H1 (cell line): ENCODE data around the gene FBLN2. TPM values are rescaled to one million over a fixed set of nuclear protein-coding genes. Genes with fewer than 3 reads are reported as not detected.

Source experiments
- CTCF ChIA-PET: fragments of 300-600 bp; sonication (Branson Sonifier 250); formaldehyde crosslinking; loops from one replicate; lab custom pipeline; 2021; ENCODE audit not compliant: partially characterized antibody; lab: Charles Lee
- POLR2A ChIA-PET: fragments of 300-600 bp; sonication (Branson Sonifier 250); formaldehyde crosslinking; loops from one replicate; lab custom pipeline; 2021; ENCODE audit warnings: inconsistent platforms; ENCODE audit not compliant: partially characterized antibody; lab: Charles Lee
- DNase-seq, 2 experiments: peaks; one replicate each; pipeline versions ENCODE4 v3.0.0 to v3.0.0-alpha.2; 2010 to 2022; ENCODE audit warnings: low spot score in 2 of 2, low read depth in 1 of 2, mixed read lengths in 1 of 2
- FAIRE-seq: peaks from 2 replicates; lab custom pipeline; 2011; peaks lifted over from hg19 to GRCh38; lab: Jason Lieb, UNC
- H2AFZ ChIP-seq: 2 replicates; pipeline ENCODE4 v1.8.1; 2012; ENCODE audit warnings: low read length, inconsistent platforms
- H2AK5ac ChIP-seq: 2 replicates; pipeline ENCODE4 v1.6.1; 2013; ENCODE audit warnings: low read depth, low read length
- H2BK120ac ChIP-seq: replicated peaks from 2 replicates; pipeline ENCODE3; 2013; ENCODE audit warnings: low read depth, low read length, inconsistent platforms
- H2BK12ac ChIP-seq: 2 replicates; pipeline ENCODE4 v1.6.1; 2013; ENCODE audit warnings: low read depth, low read length
- H2BK15ac ChIP-seq: 2 replicates; pipeline ENCODE4 v1.6.1; 2013; ENCODE audit warnings: low read length
- H2BK20ac ChIP-seq: 2 replicates; pipeline ENCODE4 v1.6.1; 2013; ENCODE audit warnings: low read length
- H2BK5ac ChIP-seq: 2 replicates; pipeline ENCODE4 v1.6.1; 2013; ENCODE audit warnings: low read depth, low read length
- H3K14ac ChIP-seq: 2 replicates; pipeline ENCODE4 v1.6.1; 2013; ENCODE audit warnings: inconsistent platforms; ENCODE audit not compliant: insufficient read length
- H3K18ac ChIP-seq: 2 replicates; pipeline ENCODE4 v1.6.1; 2013; ENCODE audit warnings: low read length; ENCODE audit errors: extremely low read depth
- H3K23ac ChIP-seq: 2 replicates; pipeline ENCODE4 v1.6.1; 2013; ENCODE audit warnings: inconsistent platforms; ENCODE audit not compliant: insufficient read length
- H3K23me2 ChIP-seq: 2 replicates; pipeline ENCODE4 v1.6.1; 2013; ENCODE audit warnings: low read depth, low read length
- H3K27ac ChIP-seq: 2 replicates; pipeline ENCODE4 v1.6.1; 2011; ENCODE audit warnings: low read depth, low read length, inconsistent platforms
- H3K27me3 ChIP-seq, 4 experiments: replicated peaks in 1 of 4; 1 replicate in 1 of 4; 2 replicates in 3 of 4; pipeline versions ENCODE4 v1.6.1 to v1.8.1; 2011 to 2013; ENCODE audit warnings: low read length in 3 of 4, mild to moderate bottlenecking in 3 of 4, inconsistent platforms in 2 of 4, mixed read lengths in 2 of 4, moderate library complexity in 1 of 4; ENCODE audit not compliant: control insufficient read depth in 3 of 4, insufficient read depth in 3 of 4; ENCODE audit errors: extremely low read depth in 1 of 4
- H3K36me3 ChIP-seq, 4 experiments: 2 replicates each; pipeline versions ENCODE4 v1.6.1 to v1.8.1; 2011 to 2013; ENCODE audit warnings: mild to moderate bottlenecking in 4 of 4, low read length in 3 of 4, moderate library complexity in 2 of 4, control low read depth in 1 of 4, inconsistent platforms in 1 of 4; ENCODE audit not compliant: insufficient read depth in 4 of 4, control insufficient read depth in 2 of 4
- H3K4ac ChIP-seq: replicated peaks from 2 replicates; pipeline ENCODE3; 2013; ENCODE audit warnings: low read length, low read depth, mixed read lengths, inconsistent platforms; ENCODE audit not compliant: insufficient read length
- H3K4me1 ChIP-seq, 4 experiments: replicated peaks in 1 of 4; 1 replicate in 1 of 4; 2 replicates in 3 of 4; pipeline versions ENCODE4 v1.6.1 to v1.8.1; 2011 to 2013; ENCODE audit warnings: low read length in 3 of 4, inconsistent platforms in 2 of 4, mixed read lengths in 1 of 4; ENCODE audit not compliant: insufficient read depth in 4 of 4, control insufficient read depth in 3 of 4
- H3K4me2 ChIP-seq, 2 experiments: 2 replicates each; pipeline versions ENCODE4 v1.6.1 to v1.8.1; 2011 to 2013; ENCODE audit warnings: low read depth in 2 of 2, low read length in 2 of 2, control low read depth in 1 of 2, inconsistent platforms in 1 of 2, mild to moderate bottlenecking in 1 of 2; ENCODE audit not compliant: insufficient read depth in 1 of 2
- H3K4me3 ChIP-seq, 4 experiments: fragments of 200-600, 300-600 bp in 1 of 4; sonication (generic), shearing (Covaris generic), sonication (Bioruptor Twin) in 1 of 4; 2 replicates each; pipeline versions ENCODE4 v1.5.1 to v1.8.1; 2011 to 2016; ENCODE audit warnings: low read length in 4 of 4, low read depth in 3 of 4, control low read depth in 2 of 4, inconsistent platforms in 2 of 4, mild to moderate bottlenecking in 2 of 4, mixed read lengths in 1 of 4, moderate library complexity in 1 of 4; ENCODE audit not compliant: insufficient read depth in 2 of 4; ENCODE audit errors: extremely low read depth in 1 of 4
- H3K56ac ChIP-seq: replicated peaks from 2 replicates; pipeline ENCODE3; 2013; ENCODE audit warnings: low read depth, mild to moderate bottlenecking, mixed read lengths, low read length, inconsistent platforms; ENCODE audit not compliant: insufficient read length
- H3K79me1 ChIP-seq: 2 replicates; pipeline ENCODE4 v1.6.1; 2013; ENCODE audit warnings: low read depth, low read length, control low read depth
- H3K79me2 ChIP-seq, 2 experiments: 2 replicates each; pipeline versions ENCODE4 v1.6.1 to v1.8.1; 2012 to 2013; ENCODE audit warnings: low read length in 2 of 2, mild to moderate bottlenecking in 2 of 2, inconsistent platforms in 1 of 2; ENCODE audit not compliant: insufficient read depth in 2 of 2, control insufficient read depth in 1 of 2
- H3K9ac ChIP-seq, 4 experiments: replicated peaks in 1 of 4; 1 replicate in 1 of 4; 2 replicates in 3 of 4; pipeline versions ENCODE4 v1.6.1 to v1.8.1; 2011 to 2013; ENCODE audit warnings: low read depth in 3 of 4, low read length in 3 of 4, control low read depth in 2 of 4, mild to moderate bottlenecking in 2 of 4, moderate library complexity in 2 of 4, inconsistent platforms in 1 of 4; ENCODE audit errors: extremely low read depth in 1 of 4
- H3K9me3 ChIP-seq, 2 experiments: 2 replicates each; pipeline versions ENCODE4 v1.6.1 to v1.8.1; 2012 to 2013; ENCODE audit warnings: mild to moderate bottlenecking in 2 of 2, moderate library complexity in 2 of 2, control low read depth in 1 of 2, inconsistent platforms in 1 of 2, low read depth in 1 of 2, low read length in 1 of 2, mixed read lengths in 1 of 2; ENCODE audit not compliant: insufficient read depth in 2 of 2
- H4K20me1 ChIP-seq, 2 experiments: replicated peaks in 1 of 2; 2 replicates each; pipeline versions ENCODE3 to v1.8.1; 2011 to 2013; ENCODE audit warnings: inconsistent platforms in 2 of 2, low read length in 2 of 2, mild to moderate bottlenecking in 1 of 2; ENCODE audit not compliant: insufficient read depth in 2 of 2, control insufficient read depth in 1 of 2
- H4K5ac ChIP-seq: 2 replicates; pipeline ENCODE4 v1.6.1; 2013; ENCODE audit warnings: low read length, low read depth, mixed read lengths, inconsistent platforms; ENCODE audit not compliant: insufficient read length
- H4K8ac ChIP-seq: 2 replicates; pipeline ENCODE4 v1.8.0; 2013; ENCODE audit warnings: mild to moderate bottlenecking, moderate library complexity, low read length, inconsistent platforms; ENCODE audit not compliant: insufficient read depth; ENCODE audit errors: extremely low read depth
- H4K91ac ChIP-seq: replicated peaks from 2 replicates; pipeline ENCODE3; 2013; ENCODE audit warnings: low read length, mixed read lengths, inconsistent platforms; ENCODE audit not compliant: insufficient read length
- CEBPB ChIP-seq: IDR thresholded peaks from 2 replicates; pipeline ENCODE4 v1.6.1; 2012; ENCODE audit warnings: low read depth, low read length
- RFX5 ChIP-seq: IDR thresholded peaks from 2 replicates; pipeline ENCODE4 v1.6.1; 2011; ENCODE audit warnings: low read depth, low read length, improper control_type of control experiment, borderline replicate concordance
- WGBS, 2 experiments: shearing (Covaris generic) in 1 of 2; methylation state at CpG; one replicate each; pipeline versions ENCODE4 v1.1.6 to v1.1.7; 2013 to 2015; ENCODE audit warnings: low lambda C conversion rate in 2 of 2, mixed read lengths in 2 of 2, inconsistent platforms in 1 of 2, low coverage in 1 of 2, missing lambda C conversion rate in 1 of 2; ENCODE audit not compliant: insufficient replicate concordance in 2 of 2, insufficient coverage in 1 of 2, insufficient read length in 1 of 2; ENCODE audit errors: extremely low coverage in 1 of 2, missing lambda C conversion rate in 1 of 2; 5-methylcytosine and 5-hydroxymethylcytosine counted together
- polyA plus RNA-seq, 7 experiments: library from polyadenylated mRNA; depleted of rRNA in 3 of 7; stranded (reverse) in 5 of 7; unstranded in 2 of 7; fragments of >200 nt in 5 of 7; fragments of 200-250 nt in 2 of 7; gene quantifications; 1 replicate in 5 of 7; 2 replicates in 1 of 7; 4 replicates in 1 of 7; pipeline versions ENCODE4 v1.2.1 to v1.2.3, GENCODE V29; 2011 to 2013; ENCODE audit warnings: missing spikeins in 2 of 7, mixed read lengths in 2 of 7
- total RNA-seq: library from RNA; stranded (reverse); fragmentation: NEBNext Ultra II Directional; extraction: Animal tissue kit (Norgen Biotek cat#: 25700); gene quantifications from 2 replicates; pipeline ENCODE4 v1.2.1, GENCODE V29; 2021

The FBLN2 gene
- total and polyA plus RNA-seq, 2 of the 8 experiments (the other 6 are each of a cell fraction or from before 2014, with no cell fraction given): 17.4 to 24.2 TPM

DNA sequence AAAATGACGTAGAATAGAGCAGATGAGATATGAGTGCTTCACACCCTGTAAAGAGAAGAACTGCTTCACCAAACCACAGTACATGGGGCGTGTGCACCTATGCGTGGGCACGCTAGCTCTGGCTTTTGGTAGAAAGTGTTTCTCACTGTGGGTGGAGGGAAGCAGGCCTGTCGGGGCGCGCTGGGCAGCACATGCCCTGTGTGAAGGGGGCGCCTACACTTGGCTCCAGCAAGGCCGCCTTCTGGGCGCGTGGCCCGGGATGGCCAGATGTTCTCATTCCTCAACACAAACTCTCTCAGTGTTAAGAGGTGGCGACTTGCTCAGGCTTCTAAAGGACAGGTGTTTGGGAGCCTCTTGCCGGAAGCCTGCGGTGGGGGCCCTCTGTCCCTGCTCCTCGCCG, 90.0 kb downstream of the FBLN2 start:
- no peak for FAIRE-seq
- no peaks in the 10 kb centered on the region for H3K9me3 ChIP-seq
- no peak overlapping the region for H4K5ac ChIP-seq
- ChIA-PET CTCF (interaction anchor here (1.0 to 23.9 kb wide), 6 partner anchors 10 to 151 kb away, joined by 3 to 772 read pairs (median 6); no protein-coding TSS in a partner anchor), POLR2A (interaction anchor here (1.3 kb wide), 1 partner anchor 79 kb away, joined by 3 read pairs; no protein-coding TSS in a partner anchor)
- no peak overlapping the region for H2BK120ac ChIP-seq
- no peak overlapping the region for H2AK5ac ChIP-seq
- no peaks in the 10 kb centered on the region for H3K27me3 ChIP-seq
- H3K4me1 ChIP-seq: no peaks in the 10 kb centered on the region; a peak in 1 of 7 replicates
- no peaks in the 10 kb centered on the region for H3K79me2 ChIP-seq
- H2AFZ ChIP-seq: no peak overlapping the region
- no peaks in the 10 kb centered on the region for H3K23me2 ChIP-seq
- no peak overlapping the region for H3K14ac ChIP-seq
- H3K27ac ChIP-seq: no peak overlapping the region
- no peak overlapping the region for H3K56ac ChIP-seq
- H4K20me1 ChIP-seq: peaks cover 0 to 2% of the 10 kb centered on the region in 2 experiments
- H3K9ac ChIP-seq: no peak overlapping the region
- H2BK20ac ChIP-seq: no peak overlapping the region
- no peak overlapping the region for H4K91ac ChIP-seq
- DNase-seq: no peak
- H2BK15ac ChIP-seq: no peak overlapping the region
- H2BK12ac ChIP-seq: no peak overlapping the region
- H3K36me3 ChIP-seq: no peaks in the 10 kb centered on the region
- no peak overlapping the region for H3K4me3 ChIP-seq
- no peak for TF ChIP-seq RFX5
- TF ChIP-seq CEBPB: no peak
- TF ChIP-seq, all 59 proteins: peak for 0
- no peak overlapping the region for H3K4me2 ChIP-seq
- H3K18ac ChIP-seq: no peak overlapping the region
- no peak overlapping the region for H2BK5ac ChIP-seq
- H3K4ac ChIP-seq: no peak overlapping the region
- no peak overlapping the region for H3K23ac ChIP-seq
- 90% methylated on average over 16 of the region's 17 CpGs; no CpG with 5 or more reads in 1 of the 2 experiments for WGBS, 2 experiments
- no peak overlapping the region for H4K8ac ChIP-seq
- H3K79me1 ChIP-seq: no peaks in the 10 kb centered on the region
